Measurements from ENCODE around the gene FRMD8.

DNA sequence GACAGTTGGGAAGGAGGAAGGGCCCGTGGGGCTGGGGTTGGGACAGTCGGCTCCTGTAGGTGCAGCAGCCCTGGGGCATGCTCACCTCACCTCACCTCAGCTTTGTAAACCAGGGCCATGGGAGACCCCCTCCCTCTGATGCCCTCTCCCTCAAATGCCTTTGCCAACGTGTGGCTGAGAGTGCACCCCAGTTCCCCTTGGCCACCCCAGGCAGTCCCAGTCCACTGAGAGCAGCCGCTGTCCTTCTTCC lies 31.9 kb downstream of the FRMD8 start:
- TF ChIP-seq, protein P1, sequence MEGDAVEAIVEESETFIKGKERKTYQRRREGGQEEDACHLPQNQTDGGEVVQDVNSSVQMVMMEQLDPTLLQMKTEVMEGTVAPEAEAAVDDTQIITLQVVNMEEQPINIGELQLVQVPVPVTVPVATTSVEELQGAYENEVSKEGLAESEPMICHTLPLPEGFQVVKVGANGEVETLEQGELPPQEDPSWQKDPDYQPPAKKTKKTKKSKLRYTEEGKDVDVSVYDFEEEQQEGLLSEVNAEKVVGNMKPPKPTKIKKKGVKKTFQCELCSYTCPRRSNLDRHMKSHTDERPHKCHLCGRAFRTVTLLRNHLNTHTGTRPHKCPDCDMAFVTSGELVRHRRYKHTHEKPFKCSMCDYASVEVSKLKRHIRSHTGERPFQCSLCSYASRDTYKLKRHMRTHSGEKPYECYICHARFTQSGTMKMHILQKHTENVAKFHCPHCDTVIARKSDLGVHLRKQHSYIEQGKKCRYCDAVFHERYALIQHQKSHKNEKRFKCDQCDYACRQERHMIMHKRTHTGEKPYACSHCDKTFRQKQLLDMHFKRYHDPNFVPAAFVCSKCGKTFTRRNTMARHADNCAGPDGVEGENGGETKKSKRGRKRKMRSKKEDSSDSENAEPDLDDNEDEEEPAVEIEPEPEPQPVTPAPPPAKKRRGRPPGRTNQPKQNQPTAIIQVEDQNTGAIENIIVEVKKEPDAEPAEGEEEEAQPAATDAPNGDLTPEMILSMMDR (IDR thresholded peaks at IDR 0.05) = no peak
- TF ChIP-seq POLR2A (IDR thresholded peaks at IDR 0.05) = no peak
